CMK (cell line): ENCODE data around the gene SLCO4A1.
"Not testable (repeated sequence)": the region's sequence is repeated elsewhere in the genome, so short reads cannot be mapped to it uniquely, and the experiment has no call there.

Source experiments
- DNase-seq: peaks from one replicate; pipeline ENCODE4 v3.0.0-alpha.2; 2010; ENCODE audit warnings: low read depth

SLCO4A1 gene

GRCh38 chr20:62666736-62667529 lies 24.6 kb downstream of the SLCO4A1 start:
- DNase-seq = no peak

- no peak for DNase-seq
Observed at GRCh38 chr20:62667530-62668440, 25.5 kb downstream of the SLCO4A1 start.

DNA sequence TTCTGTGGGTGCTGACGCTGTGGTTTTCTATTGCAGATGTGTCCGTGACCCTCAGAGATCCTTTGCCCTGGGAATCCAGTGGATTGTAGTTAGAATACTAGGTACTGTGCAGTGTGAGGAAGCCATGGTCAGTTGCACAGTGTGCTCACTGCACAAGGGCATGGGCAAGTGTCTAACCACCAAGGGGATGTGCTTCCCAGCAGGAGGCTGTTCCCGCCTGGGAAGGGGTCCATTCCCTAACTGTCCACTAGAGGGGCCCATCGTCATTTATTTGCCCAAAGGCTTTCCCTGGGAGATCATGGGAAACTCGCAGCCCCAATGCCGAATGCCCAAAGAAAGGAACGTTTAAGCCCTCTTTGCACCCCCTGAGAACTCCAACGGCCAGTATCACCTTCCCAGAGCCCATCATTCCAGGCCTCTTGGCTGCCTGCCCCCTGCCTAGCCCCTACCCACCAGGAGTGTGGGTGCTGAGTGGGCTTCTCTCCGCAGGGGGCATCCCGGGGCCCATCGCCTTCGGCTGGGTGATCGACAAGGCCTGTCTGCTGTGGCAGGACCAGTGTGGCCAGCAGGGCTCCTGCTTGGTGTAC lies 26.2 kb downstream of the SLCO4A1 start:
- peak; percentile 35 for DNase-seq

GRCh38 chr20:62669249-62669648 lies 26.9 kb downstream of the SLCO4A1 start:
- DNase-seq = no peak

DNA sequence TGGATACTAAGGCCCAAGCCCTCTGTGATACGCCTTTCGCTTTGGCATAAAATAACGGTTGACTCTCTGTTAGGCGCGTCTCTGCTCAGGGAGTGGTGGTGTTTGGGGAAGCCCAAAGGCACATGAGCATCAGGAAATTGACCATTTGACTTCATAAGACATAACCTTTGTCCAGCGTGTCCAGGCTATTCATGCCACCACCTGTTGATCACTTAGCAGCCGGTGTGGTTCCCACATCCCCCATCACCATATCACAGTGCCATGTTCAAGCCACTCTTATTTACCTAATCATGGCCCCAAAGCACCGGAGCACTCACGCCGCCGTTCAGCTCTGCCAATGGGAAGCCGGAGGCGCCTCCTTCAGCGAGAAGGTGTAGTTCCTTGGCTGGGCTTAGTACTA lies 27.9 kb downstream of the SLCO4A1 start:
- DNase-seq = no peak

GRCh38 chr20:62670998-62671397 lies 28.7 kb downstream of the SLCO4A1 start:
- DNase-seq = no peak

DNA sequence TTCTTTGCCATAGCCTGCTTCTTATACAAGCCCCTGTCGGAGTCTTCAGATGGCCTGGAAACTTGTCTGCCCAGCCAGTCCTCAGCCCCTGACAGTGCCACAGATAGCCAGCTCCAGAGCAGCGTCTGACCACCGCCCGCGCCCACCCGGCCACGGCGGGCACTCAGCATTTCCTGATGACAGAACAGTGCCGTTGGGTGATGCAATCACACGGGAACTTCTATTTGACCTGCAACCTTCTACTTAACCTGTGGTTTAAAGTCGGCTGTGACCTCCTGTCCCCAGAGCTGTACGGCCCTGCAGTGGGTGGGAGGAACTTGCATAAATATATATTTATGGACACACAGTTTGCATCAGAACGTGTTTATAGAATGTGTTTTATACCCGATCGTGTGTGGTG lies 29.5 kb downstream of the SLCO4A1 start:
- DNase-seq = no peak

DNA sequence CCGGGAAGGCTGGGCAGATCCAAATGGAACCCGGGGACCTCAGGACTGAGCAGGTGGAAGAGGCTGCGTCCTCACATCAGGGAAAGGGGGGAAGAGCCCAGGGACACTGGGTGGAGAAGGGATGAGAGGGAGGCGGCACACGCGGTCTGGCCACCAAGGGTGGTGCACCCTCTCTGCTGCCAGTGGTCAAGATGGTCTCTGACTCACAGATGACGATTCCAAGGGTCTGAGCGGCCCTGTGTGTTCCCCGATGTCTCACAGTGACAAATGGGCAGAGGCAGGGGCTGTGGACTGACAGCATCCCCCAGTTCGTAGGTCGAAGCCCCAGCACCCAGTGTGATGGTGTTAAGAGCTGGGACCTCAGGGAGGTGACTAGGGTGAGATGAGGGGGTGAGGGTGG lies 32.1 kb downstream of the SLCO4A1 start:
- DNase-seq = no peak

DNA sequence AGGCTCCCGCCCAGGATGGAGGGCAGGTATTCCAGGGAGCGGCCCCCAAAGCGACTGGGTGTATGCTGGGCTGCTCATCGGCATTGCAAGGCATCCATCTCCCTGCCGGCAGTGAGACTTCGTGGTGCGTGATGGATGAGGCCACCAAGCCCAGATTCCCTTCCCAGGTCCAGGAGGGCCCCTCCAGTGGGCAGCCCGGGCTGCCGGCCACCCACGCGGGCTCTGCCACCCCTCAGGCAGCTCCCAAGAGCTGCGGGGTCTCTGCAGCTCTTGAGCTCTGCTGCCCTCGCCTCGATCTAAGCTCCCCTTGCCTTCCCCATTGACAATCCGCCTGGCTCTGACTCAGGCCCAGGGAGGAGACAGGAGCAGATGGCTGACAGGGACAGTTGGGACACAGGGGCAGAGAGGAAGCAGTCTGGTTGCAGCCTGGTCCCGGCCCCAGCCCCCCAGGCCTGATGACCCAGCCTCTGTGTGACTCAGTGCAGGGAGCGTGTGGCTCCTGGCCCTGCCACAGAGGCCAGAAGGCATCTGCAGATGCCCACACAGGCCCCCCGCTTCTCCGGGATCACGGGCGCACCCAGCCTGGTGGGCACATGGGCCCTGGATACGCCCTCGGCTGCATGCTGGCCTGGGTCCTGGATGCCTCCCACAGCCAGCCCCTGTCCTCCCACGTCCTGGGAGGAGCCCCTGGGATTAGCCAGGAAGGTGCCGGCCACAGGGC lies 33.0 kb downstream of the SLCO4A1 start:
- no peak for DNase-seq

GRCh38 chr20:62675877-62676260 lies 33.6 kb downstream of the SLCO4A1 start:
- no peak for DNase-seq

DNA sequence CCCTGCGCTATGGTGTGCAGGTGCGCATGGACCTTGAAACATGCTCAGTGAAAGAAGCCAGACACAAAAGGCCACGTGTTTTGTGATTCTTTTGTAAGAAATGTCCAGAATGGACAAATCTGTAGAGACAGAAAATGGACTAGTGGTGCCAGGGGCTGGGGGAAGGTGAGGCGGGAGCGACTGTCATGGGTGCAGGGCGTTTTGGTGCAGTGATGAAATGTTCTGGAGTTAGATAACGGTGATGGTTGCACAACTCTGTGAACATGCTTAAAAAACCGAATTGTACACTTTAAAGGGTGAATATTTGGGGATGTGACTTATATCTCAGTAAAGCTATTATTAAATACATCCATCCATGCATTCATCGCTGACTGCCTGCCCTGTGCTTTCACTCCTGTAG lies 34.7 kb downstream of the SLCO4A1 start:
- no peak for DNase-seq

DNA sequence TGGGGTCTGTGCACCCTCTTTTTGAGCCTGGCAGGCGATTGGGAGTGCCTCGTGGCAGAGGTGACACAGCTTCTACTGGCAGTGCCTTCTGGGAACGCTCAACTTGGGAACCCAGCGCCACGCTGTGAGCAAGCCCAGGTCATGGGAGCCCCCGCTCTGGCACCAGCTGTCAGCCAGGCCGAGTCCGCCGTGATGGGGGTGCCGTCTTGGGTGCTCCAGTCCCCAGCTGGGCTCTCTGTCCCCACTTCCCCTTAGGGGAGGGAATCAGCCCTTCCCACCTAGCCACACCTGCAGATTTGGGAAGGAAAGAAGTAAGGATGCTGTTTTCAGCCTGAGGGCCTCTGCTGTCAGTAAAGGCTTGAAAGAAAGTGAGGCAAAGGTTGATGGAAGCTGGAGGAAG lies 35.4 kb downstream of the SLCO4A1 start:
- DNase-seq = no peak

DNA sequence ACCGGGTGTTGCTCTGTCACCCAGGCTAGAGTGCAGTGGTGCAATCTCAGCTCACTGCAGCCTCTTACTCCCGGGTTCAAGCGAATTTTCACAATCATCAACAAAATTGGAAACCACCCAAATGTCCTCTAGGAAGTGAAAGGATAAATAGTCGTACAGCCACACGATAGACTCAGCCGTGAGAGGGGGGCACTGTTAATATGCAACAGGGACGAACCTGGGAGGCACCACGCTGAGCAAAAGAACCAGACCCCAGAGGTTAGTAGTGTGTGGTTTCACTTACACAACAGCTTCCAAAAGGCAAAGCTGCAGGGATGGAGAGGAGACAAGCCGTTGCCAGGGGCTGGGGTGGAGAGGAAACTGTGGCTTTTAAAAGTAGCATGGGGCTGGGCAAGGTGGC lies 36.2 kb downstream of the SLCO4A1 start:
- no peak for DNase-seq

GRCh38 chr20:62679978-62680589 lies 37.8 kb downstream of the SLCO4A1 start:
- DNase-seq = no peak

DNA sequence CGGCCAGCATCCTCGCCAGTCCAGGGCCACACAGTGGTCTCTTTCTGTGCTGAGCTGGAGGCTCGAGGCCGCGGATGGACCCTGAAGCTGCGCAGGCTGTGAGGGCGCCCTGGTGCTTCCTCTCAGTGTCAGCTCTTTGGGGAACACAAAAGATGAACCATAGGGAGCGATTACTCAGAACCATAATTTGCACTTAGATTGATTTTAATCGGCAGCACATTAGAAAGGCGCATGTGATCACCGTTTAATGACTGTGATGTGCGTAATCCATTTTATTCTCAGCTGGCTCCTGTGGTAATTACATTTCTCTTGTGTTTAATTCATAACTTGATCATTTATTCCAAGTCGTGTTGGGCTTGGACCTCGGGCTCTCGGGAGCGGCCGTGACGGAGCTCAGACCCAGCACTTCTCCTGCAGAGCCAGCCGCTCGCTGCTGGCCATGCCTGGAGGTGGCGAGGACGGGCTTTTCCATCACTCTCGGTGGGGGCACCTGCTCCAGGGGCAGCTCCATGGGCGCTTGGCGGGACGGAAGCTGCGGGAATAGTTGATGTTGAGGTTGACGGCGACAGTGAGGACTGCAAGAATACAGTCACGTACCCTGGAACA lies 40.7 kb downstream of the SLCO4A1 start:
- no peak for DNase-seq

- DNase-seq = not testable (repeated sequence)
Observed at GRCh38 chr20:62683660-62684322, 41.5 kb downstream of the SLCO4A1 start.

GRCh38 chr20:62684981-62685380 lies 42.7 kb downstream of the SLCO4A1 start:
- DNase-seq = no peak

- peak; percentile 54 for DNase-seq
Observed at GRCh38 chr20:62685781-62686555, 43.7 kb downstream of the SLCO4A1 start.

GRCh38 chr20:62686869-62687830 lies 44.8 kb downstream of the SLCO4A1 start:
- no peak for DNase-seq
